GM21619 (cell line): ENCODE measurements around the gene L3MBTL4.
A peak's percentile ranks its signal among the peaks of the same experiment; 100 is the strongest.

Experiments
- ATAC-seq: cut with Tn5 transposase; IDR thresholded peaks from one replicate; pipeline ENCODE4 v1.9.1; 2021; ENCODE audit not compliant: unreplicated experiment

Gene L3MBTL4

GRCh38 chr18:6367208-6367607, 47.5 kb downstream of the L3MBTL4 start:
- ATAC-seq: no peak

- ATAC-seq: no peak
Measured at GRCh38 chr18:6366776-6367175, 47.9 kb downstream of the L3MBTL4 start.

DNA sequence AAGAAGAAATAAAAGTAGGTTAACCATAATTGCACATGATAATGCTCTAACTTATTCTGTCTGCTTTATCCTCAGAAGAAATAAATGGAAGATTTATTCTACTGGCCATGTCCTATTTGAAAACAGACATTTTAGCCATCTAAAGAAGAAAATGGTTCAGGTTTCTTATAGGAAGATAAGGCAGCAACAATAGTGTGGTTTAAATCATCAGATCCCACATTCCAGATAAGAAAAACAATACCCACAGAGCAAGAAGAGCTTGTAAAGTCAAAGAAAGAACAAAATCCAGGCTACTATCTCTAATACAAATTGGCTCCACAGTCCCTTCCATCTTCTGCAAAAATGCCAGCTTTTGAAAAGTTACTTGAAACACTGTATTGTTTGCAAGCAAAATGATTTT, 49.3 kb downstream of the L3MBTL4 start:
- no peak for ATAC-seq

DNA sequence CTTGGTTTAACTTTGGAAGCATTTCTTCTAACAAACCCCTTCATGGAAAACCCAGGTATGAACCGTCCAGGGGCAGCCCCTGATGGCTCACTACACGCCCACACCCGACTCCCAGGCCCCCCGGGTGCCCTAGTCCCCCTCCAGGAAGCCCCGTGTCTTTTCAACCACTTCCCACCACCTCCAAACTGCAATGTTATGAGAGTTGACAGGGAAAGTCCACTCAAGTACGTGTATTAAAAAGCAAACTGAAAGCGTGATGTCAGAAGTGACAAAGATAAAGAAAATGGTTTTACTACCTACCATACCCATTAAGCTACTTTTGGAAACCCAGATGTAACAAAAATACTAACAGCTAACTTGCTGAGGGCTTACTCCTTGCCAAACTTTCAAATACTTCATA, 51.5 kb downstream of the L3MBTL4 start:
- peak; percentile 60 for ATAC-seq

- no peak for ATAC-seq
Measured at GRCh38 chr18:6362559-6363129, 52.1 kb downstream of the L3MBTL4 start.

GRCh38 chr18:6357668-6358067, 57.0 kb downstream of the L3MBTL4 start:
- ATAC-seq: no peak

GRCh38 chr18:6355789-6356589, 58.7 kb downstream of the L3MBTL4 start:
- ATAC-seq: peak; percentile 54

- ATAC-seq: no peak
Measured at GRCh38 chr18:6352275-6352674, 62.4 kb downstream of the L3MBTL4 start.

DNA sequence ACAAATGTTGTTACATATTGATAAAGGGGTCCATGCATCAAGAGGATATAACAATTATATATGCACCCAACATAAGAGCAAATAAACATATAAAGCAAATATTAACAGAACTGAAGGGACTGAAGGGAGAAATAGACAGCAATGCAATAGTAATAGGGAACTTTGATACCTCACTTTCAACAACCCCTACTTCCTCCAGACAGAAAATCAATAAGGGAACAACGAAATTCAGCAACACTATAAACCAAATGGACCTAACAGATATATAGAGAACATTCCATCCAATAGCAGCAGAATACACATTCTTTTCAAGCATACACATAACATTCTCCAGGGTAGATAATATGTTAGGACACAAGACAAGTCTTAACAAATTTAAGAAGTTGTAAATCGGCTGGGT, 71.7 kb downstream of the L3MBTL4 start:
- no peak for ATAC-seq

DNA sequence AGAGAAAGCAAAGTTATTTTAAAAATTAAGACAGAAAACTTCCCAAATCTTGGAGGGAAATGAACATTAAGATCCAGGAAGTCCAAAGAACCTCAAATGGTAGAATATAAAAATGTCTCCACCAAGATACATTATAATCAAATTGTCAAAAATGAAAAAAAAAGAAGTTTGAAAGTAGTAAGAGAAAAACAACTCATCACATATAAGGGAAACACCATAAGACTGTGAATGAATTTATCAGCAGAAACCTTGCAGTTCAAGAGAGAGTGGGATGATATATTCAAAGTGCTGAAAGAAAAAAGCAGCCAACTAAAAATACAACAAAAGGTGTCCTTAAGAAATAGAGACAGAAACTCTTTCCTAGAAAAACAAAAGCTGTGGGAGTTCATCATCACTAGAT, 73.0 kb downstream of the L3MBTL4 start:
- ATAC-seq: no peak

GRCh38 chr18:6341303-6341702, 73.4 kb downstream of the L3MBTL4 start:
- ATAC-seq: no peak

DNA sequence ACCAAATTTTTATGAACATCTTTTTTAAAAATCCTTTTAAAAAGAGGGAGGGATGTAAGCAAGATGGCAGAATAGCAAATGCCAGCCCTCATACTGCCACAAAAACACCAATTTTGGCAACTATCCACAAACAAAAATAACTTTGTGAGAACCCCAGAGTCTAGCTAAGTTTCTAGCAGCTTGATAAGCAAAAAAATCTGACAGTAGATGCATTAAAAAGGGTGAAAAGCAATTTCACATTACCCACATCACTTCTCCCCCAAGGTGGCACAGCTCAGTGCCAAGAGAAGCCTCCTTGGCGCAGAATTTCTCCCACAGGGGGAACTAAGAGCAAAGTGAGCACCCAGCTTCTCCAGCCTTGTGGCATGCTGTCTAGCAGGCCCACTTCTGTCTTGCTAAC, 74.6 kb downstream of the L3MBTL4 start:
- ATAC-seq: no peak

- ATAC-seq: no peak
Measured at GRCh38 chr18:6336239-6336638, 78.5 kb downstream of the L3MBTL4 start.

GRCh38 chr18:6333981-6334380, 80.7 kb downstream of the L3MBTL4 start:
- ATAC-seq: no peak

DNA sequence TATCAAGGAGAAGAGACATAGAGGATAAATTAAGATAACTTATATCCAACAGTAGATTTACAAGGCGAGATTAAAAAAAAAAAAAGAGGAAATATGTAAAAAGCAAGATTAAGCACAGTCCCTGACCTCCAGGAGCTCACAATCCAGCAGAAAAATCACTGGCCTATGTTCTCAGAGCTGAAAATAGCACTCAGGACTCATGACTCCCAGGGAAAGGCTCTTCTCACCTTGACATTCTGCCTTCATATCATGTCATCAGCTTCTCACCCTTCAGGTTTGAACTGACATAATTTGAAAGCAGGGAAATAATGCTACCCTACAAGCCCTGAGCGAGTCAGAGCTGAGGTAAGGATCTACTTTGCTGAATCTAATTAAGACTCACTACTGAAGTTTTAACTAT, 82.8 kb downstream of the L3MBTL4 start:
- ATAC-seq: no peak

GRCh38 chr18:6330786-6331185, 83.9 kb downstream of the L3MBTL4 start:
- ATAC-seq: no peak

- no peak for ATAC-seq
Measured at GRCh38 chr18:6328621-6329010, 86.1 kb downstream of the L3MBTL4 start.

DNA sequence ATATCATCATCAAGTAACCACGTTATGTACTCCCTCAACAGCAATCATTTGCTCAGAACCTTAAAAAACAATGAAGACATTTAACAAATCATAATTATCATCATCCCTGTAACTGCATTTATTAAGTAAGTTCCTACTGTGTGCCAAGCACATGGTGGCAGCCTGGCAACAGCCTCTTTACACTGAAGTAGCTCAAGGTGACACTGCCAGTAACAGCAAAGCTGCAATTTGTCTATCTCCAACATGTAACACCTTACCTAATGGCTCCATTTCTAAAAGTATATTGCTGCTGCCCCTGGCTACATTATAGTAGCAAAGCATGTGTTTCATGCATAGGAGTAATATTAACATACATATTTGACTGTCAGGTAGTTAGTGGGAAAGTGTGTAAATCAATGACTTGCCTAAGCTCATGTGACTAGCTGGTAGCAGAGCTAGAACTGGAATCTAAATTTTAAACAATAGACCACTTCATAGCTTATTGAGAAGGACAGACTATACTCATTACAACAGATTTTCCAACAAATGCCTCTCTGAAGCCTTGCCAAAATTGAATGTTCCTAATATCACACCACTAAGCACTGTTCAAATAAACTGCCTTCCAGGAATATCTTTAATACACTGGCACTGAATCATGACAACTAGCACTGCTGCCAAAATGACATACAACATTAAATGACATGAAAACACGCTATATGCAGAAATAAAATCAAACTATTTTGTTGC, 86.7 kb downstream of the L3MBTL4 start:
- no peak for ATAC-seq

DNA sequence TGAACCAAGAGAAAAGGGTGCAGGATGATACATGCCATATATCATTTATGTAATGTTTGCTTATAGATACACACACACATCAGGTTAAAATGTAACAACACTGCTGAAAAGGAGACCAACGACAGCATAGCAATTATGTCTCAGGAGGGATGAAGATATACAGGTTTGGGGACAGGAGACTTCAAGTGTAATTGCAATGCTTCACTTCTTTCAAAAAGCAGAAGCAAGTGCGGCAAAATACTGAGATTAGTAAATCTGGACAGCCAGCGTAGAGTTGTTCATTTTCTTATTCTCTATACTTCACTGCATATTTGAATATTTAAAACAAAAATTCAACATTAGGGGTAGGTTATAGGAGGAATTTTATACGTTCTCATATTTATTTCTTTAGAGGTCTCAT, 87.2 kb downstream of the L3MBTL4 start:
- no peak for ATAC-seq

- ATAC-seq: no peak
Measured at GRCh38 chr18:6326566-6326965, 88.1 kb downstream of the L3MBTL4 start.

GRCh38 chr18:6323319-6323889, 91.3 kb downstream of the L3MBTL4 start:
- ATAC-seq: no peak
